Esophagus squamous epithelium (tissue), 5 donors: ENCODE data around the gene PLXND1. TPM values are rescaled to one million over a fixed set of nuclear protein-coding genes. Genes with fewer than 3 reads are reported as not detected.
A peak's percentile ranks its signal among the peaks of the same experiment; 100 is the strongest.

Experiments used
- DNase-seq: peaks from one replicate; lab custom pipeline; 2025; lab: John Stamatoyannopoulos, UW
- H3K27ac ChIP-seq, 4 donors: fragments of 200-600 bp; sonication (generic); one replicate each; pipeline ENCODE4 v1.5.1; 2016 to 2019; ENCODE audit warnings: mild to moderate bottlenecking in 1 of 4
- H3K27me3 ChIP-seq, 4 donors: fragments of 200-600 bp; sonication (generic); 1 replicate in 3 of 4; 2 replicates in 1 of 4; pipeline versions ENCODE4 v1.5.1 to v1.6.0; 2017 to 2021; ENCODE audit warnings: antibody characterized with exemption in 1 of 4
- H3K36me3 ChIP-seq, 3 donors: fragments of 200-600 bp; sonication (generic); one replicate each; pipeline ENCODE4 v1.5.1; 2016 to 2019
- H3K4me1 ChIP-seq, 3 donors: fragments of 200-600 bp; sonication (generic); one replicate each; pipeline ENCODE4 v1.5.1; 2017 to 2019
- H3K4me3 ChIP-seq, 4 donors: fragments of 200-600 bp; sonication (generic); 1 replicate in 3 of 4; 2 replicates in 1 of 4; pipeline ENCODE4 v1.5.1; 2016 to 2019; ENCODE audit warnings: mild to moderate bottlenecking in 2 of 4, moderate library complexity in 1 of 4
- H3K9me3 ChIP-seq, 3 donors: fragments of 200-600 bp; sonication (generic); one replicate each; pipeline ENCODE4 v1.5.1; 2016 to 2019
- CTCF ChIP-seq, 6 experiments: fragments of 450-650 bp in 4 of 6; fragments of 200-600 bp in 2 of 6; sonication (generic) in 2 of 6; IDR thresholded peaks; one replicate each; pipeline ENCODE4 v1.5.1; 2016 to 2019; ENCODE audit warnings: antibody characterized with exemption in 6 of 6, mild to moderate bottlenecking in 4 of 6, moderate library complexity in 4 of 6
- POLR2A ChIP-seq, 4 donors: fragments of 450-650 bp; IDR thresholded peaks; one replicate each; pipeline ENCODE4 v1.6.1; 2017; ENCODE audit warnings: antibody characterized with exemption in 4 of 4, mild to moderate bottlenecking in 4 of 4, moderate library complexity in 3 of 4
- WGBS, 2 donors: methylation state at CpG; one replicate each; pipeline ENCODE4 v1.1.5; 2018; 5-methylcytosine and 5-hydroxymethylcytosine counted together
- intact Hi-C: fragments of 100-400 bp; cut with DNase I; formaldehyde crosslinking; loops from one replicate; pipeline ENCODE4 v1.15.0; 2022
- total RNA-seq, 4 donors: library from RNA; depleted of rRNA; stranded (reverse); fragments of >200 nt; gene quantifications; one replicate each; pipeline ENCODE4 v1.1.0, GENCODE V29; 2016
- donor health status: DM: yes; HTN: yes; CAD: no.

The PLXND1 gene
- total RNA-seq, 4 donors from 2014 or later, result 4.5 to 66.0 (median 24.4) TPM

- peak overlapping the region; percentile 52 to 94 (median 84) for H3K27ac ChIP-seq
- no peaks in the 10 kb centered on the region for H3K36me3 ChIP-seq
- no peak for TF ChIP-seq CTCF (IDR thresholded peaks at IDR 0.05)
- no peak for TF ChIP-seq POLR2A (IDR thresholded peaks at IDR 0.05)
- peaks cover 36 to 95% (median 49%) of the 10 kb centered on the region in 3 donors for H3K4me1 ChIP-seq
- 80 to 86% methylated on average over 1 to 2 of the region's 7 CpGs for WGBS, 2 donors
- no peaks in the 10 kb centered on the region for H3K9me3 ChIP-seq
- DNase-seq, result no peak
- peaks cover 0 to 38% (median 4%) of the 10 kb centered on the region in 4 donors for H3K27me3 ChIP-seq
- H3K4me3 ChIP-seq, result peak overlapping the region; percentile 49 to 66 (median 58)
- intact Hi-C loops, result loop anchor here (10.0 kb wide), 1 partner anchor 119 kb away; no protein-coding TSS in a partner anchor
Observed at GRCh38 chr3:129603561-129603942, 2.9 kb downstream of the PLXND1 start.

- intact Hi-C loops, result loop anchor here (10.0 kb wide), 1 partner anchor 118 kb away; no protein-coding TSS in a partner anchor
- no peak for DNase-seq
- no peaks in the 10 kb centered on the region for H3K36me3 ChIP-seq
- peaks cover 38 to 95% (median 50%) of the 10 kb centered on the region in 3 donors for H3K4me1 ChIP-seq
- TF ChIP-seq POLR2A (IDR thresholded peaks at IDR 0.05), result peak in 1 of 4 donors; percentile 35
- TF ChIP-seq CTCF (IDR thresholded peaks at IDR 0.05), result no peak
- H3K27me3 ChIP-seq, result peaks cover 0 to 32% (median 4%) of the 10 kb centered on the region in 4 donors
- 62 to 86% methylated on average over 4 to 5 of the region's 15 CpGs for WGBS, 2 donors
- peak overlapping the region; percentile 52 to 94 (median 84) for H3K27ac ChIP-seq
- H3K9me3 ChIP-seq, result no peaks in the 10 kb centered on the region
- H3K4me3 ChIP-seq, result peak overlapping the region; percentile 49 to 66 (median 58)
Observed at GRCh38 chr3:129602730-129603560, 3.5 kb downstream of the PLXND1 start.

- H3K9me3 ChIP-seq, result no peaks in the 10 kb centered on the region
- intact Hi-C loops, result loop anchor here (10.0 kb wide), 1 partner anchor 118 kb away; no protein-coding TSS in a partner anchor
- H3K27ac ChIP-seq, result peak overlapping the region in 3 of 4 donors; percentile 77 to 94 (median 92)
- H3K4me3 ChIP-seq, result peak overlapping the region in 3 of 4 donors; percentile 49 to 66 (median 65)
- H3K36me3 ChIP-seq, result no peaks in the 10 kb centered on the region
- DNase-seq, result no peak
- H3K4me1 ChIP-seq, result peaks cover 38 to 95% (median 50%) of the 10 kb centered on the region in 3 donors
- TF ChIP-seq POLR2A (IDR thresholded peaks at IDR 0.05), result no peak
- H3K27me3 ChIP-seq, result peaks cover 0 to 25% (median 4%) of the 10 kb centered on the region in 4 donors
- 85 to 88% methylated on average over 7 to 8 of the region's 11 CpGs for WGBS, 2 donors
Observed at GRCh38 chr3:129602309-129602708, 4.2 kb downstream of the PLXND1 start.

- Histone ChIP-seq H3K4me1 (peaks cover 39 to 96% (median 54%) of the 10 kb centered on the region in 3 donors), H3K27ac (peak overlapping the region in 3 of 4 donors; percentile 77 to 94 (median 92))
- 64 to 71% methylated on average over 5 of the region's 5 CpGs for WGBS, 2 donors
Observed at GRCh38 chr3:129601713-129602112, 4.8 kb downstream of the PLXND1 start.

More at GRCh38 chr3:129601713-129602112, 4.8 kb downstream of the PLXND1 start:
- intact Hi-C loops, result loop anchor here (10.0 kb wide), 1 partner anchor 117 kb away; no protein-coding TSS in a partner anchor
- Histone ChIP-seq H3K4me3 (peak overlapping the region in 2 of 4 donors; percentile 65 to 66), H3K27me3 (peaks cover 0 to 20% (median 4%) of the 10 kb centered on the region in 4 donors), H3K9me3 (no peaks in the 10 kb centered on the region), H3K36me3 (no peaks in the 10 kb centered on the region)
- no peak for DNase-seq
- TF ChIP-seq CTCF (IDR thresholded peaks at IDR 0.05) (no peak), POLR2A (IDR thresholded peaks at IDR 0.05) (no peak)
